Gastroesophageal sphincter (tissue), 3 donors: Measurements from ENCODE around the gene CC2D2A.

Source experiments
- POLR2A ChIP-seq, 2 donors: fragments of 450-650 bp; IDR thresholded peaks; one replicate each; pipeline ENCODE4 v1.6.1; 2017; ENCODE audit warnings: antibody characterized with exemption in 2 of 2, mild to moderate bottlenecking in 2 of 2, moderate library complexity in 1 of 2
- POLR2AphosphoS5 ChIP-seq: sonication (generic); formaldehyde crosslinking; IDR thresholded peaks from one replicate; pipeline ENCODE4 v1.6.1; 2017; ENCODE audit warnings: antibody characterized with exemption
- TF ChIP-seq, protein P1 (sequence below), 4 experiments: fragments of 200-600 bp in 2 of 4; fragments of 450-650 bp in 2 of 4; sonication (generic) in 1 of 4; IDR thresholded peaks; one replicate each; pipeline ENCODE4 v1.5.1; 2017 to 2019; ENCODE audit warnings: antibody characterized with exemption in 4 of 4, mild to moderate bottlenecking in 2 of 4, moderate library complexity in 2 of 4

DNA sequence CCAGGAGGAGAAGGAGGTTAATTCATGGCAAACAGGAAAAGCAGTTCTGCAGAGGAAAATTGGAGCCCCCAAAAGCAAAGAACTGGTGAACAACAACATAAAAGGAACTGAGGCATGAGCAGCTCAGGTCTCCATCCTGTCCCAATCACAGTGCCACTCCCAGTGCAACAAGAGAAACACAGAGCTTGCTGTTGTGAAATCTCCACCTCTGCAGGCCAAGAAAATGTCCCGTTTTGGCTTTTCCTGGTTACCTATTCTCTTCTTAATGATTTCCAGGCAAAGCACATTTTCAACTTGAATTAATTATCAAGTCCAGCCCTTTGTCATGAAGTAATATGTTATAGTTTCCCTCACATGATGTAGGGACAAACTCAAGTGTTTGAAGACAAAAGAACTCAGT, 41.1 kb upstream of the CC2D2A start:
- TF ChIP-seq, protein P1, sequence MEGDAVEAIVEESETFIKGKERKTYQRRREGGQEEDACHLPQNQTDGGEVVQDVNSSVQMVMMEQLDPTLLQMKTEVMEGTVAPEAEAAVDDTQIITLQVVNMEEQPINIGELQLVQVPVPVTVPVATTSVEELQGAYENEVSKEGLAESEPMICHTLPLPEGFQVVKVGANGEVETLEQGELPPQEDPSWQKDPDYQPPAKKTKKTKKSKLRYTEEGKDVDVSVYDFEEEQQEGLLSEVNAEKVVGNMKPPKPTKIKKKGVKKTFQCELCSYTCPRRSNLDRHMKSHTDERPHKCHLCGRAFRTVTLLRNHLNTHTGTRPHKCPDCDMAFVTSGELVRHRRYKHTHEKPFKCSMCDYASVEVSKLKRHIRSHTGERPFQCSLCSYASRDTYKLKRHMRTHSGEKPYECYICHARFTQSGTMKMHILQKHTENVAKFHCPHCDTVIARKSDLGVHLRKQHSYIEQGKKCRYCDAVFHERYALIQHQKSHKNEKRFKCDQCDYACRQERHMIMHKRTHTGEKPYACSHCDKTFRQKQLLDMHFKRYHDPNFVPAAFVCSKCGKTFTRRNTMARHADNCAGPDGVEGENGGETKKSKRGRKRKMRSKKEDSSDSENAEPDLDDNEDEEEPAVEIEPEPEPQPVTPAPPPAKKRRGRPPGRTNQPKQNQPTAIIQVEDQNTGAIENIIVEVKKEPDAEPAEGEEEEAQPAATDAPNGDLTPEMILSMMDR (IDR thresholded peaks at IDR 0.05) = no peak
- no peak for TF ChIP-seq POLR2A (IDR thresholded peaks at IDR 0.05)
- peak; percentile 80 for TF ChIP-seq POLR2AphosphoS5
